DOHH2 (cell line): ENCODE data around the gene PITPNM3.

Source experiments
- CTCF ChIP-seq: fragments of 200-600 bp; sonication (generic); IDR thresholded peaks from one replicate; pipeline ENCODE4 v1.5.1; 2014; ENCODE audit warnings: antibody characterized with exemption, mild to moderate bottlenecking, low read depth, low read length; ENCODE audit not compliant: poor library complexity, severe bottlenecking
- EZH2phosphoT487 ChIP-seq: fragments of 200-600 bp; sonication (generic); IDR thresholded peaks from 2 replicates; pipeline ENCODE4 v1.6.1; 2017; ENCODE audit warnings: borderline replicate concordance, mild to moderate bottlenecking, antibody characterized with exemption, low read length, moderate library complexity, mixed read lengths

- TF ChIP-seq CTCF = no peak
- TF ChIP-seq EZH2phosphoT487 = no peak
These were observed 9.0 kb downstream of the PITPNM3 start for GRCh38 chr17:6547336-6547735.
